Neural progenitor cell (in vitro differentiated cells): ENCODE measurements around the gene JAK2.

Experiments
- EZH2 ChIP-seq: fragments of 200-600 bp; sonication (generic); IDR thresholded peaks from 2 replicates; pipeline ENCODE4 v1.6.1; 2017; ENCODE audit warnings: antibody characterized with exemption, mild to moderate bottlenecking, moderate library complexity
- TF ChIP-seq, protein P1 (sequence below): fragments of 200-600 bp; sonication (generic); IDR thresholded peaks from 2 replicates; pipeline ENCODE4 v1.5.1; 2017; ENCODE audit warnings: antibody characterized with exemption, mild to moderate bottlenecking

DNA sequence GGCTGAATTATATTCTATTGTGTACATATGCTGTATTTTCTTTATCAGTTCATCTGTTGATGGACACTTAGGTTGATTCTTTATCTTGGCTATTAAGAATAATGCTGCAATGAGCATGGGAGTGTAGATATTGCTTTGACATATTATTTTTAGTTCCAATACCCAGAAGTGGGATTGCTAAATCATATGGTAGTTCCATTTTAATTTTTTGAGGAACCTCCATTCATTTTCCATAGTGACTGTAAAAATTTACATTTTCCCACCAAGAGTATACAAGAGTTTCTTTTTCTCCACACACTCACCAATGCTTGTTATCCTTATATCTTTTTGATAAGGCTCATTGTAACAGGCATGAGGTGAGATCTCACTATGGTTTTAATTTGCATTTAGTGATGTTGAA lies 19.4 kb downstream of the JAK2 start:
- TF ChIP-seq EZH2: no peak
- TF ChIP-seq, protein P1, sequence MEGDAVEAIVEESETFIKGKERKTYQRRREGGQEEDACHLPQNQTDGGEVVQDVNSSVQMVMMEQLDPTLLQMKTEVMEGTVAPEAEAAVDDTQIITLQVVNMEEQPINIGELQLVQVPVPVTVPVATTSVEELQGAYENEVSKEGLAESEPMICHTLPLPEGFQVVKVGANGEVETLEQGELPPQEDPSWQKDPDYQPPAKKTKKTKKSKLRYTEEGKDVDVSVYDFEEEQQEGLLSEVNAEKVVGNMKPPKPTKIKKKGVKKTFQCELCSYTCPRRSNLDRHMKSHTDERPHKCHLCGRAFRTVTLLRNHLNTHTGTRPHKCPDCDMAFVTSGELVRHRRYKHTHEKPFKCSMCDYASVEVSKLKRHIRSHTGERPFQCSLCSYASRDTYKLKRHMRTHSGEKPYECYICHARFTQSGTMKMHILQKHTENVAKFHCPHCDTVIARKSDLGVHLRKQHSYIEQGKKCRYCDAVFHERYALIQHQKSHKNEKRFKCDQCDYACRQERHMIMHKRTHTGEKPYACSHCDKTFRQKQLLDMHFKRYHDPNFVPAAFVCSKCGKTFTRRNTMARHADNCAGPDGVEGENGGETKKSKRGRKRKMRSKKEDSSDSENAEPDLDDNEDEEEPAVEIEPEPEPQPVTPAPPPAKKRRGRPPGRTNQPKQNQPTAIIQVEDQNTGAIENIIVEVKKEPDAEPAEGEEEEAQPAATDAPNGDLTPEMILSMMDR: no peak
